Measurements from ENCODE around the gene PRKAA1. TPM values are rescaled to one million over a fixed set of nuclear protein-coding genes. Genes with fewer than 3 reads are reported as not detected.

PRKAA1 gene
- total and polyA plus RNA-seq, 2 of the 13 experiments (the other 11 are each of a cell fraction or from before 2014, with no cell fraction given), result 36.6 to 58.0 TPM

- TF ChIP-seq ZNF30 (CRISPR knock-in tag; IDR thresholded peaks at IDR 0.05) (no peak), ZBTB40 (IDR thresholded peaks at IDR 0.05) (no peak), ZBTB40 (CRISPR knock-in tag; IDR thresholded peaks at IDR 0.05) (0 out of 2 replicates have a peak, but pooled peaks have one; percentile 8), TOPORS (CRISPR knock-in tag; IDR thresholded peaks at IDR 0.05) (no peak), KAT8 (CRISPR knock-in tag; IDR thresholded peaks at IDR 0.05) (no peak), ZNF891 (CRISPR knock-in tag; IDR thresholded peaks at IDR 0.05) (no peak), MEF2D (CRISPR knock-in tag; IDR thresholded peaks at IDR 0.05) (no peak), RARA (CRISPR knock-in tag; IDR thresholded peaks at IDR 0.05) (no peak), MEIS1 (CRISPR knock-in tag; IDR thresholded peaks at IDR 0.05; ENCODE audit: borderline replicate concordance) (0 out of 2 replicates have a peak, but pooled peaks have one; percentile 3), DBP (CRISPR knock-in tag; IDR thresholded peaks at IDR 0.05; ENCODE audit: not compliant biosample characterization) (no peak), ZFY (CRISPR knock-in tag; IDR thresholded peaks at IDR 0.05) (no peak), KLF9 (CRISPR knock-in tag; IDR thresholded peaks at IDR 0.05; ENCODE audit: low read depth) (no peak), ARID5B (CRISPR knock-in tag; IDR thresholded peaks at IDR 0.05) (no peak), DMAP1 (CRISPR knock-in tag; IDR thresholded peaks at IDR 0.05) (no peak; the same call in 1 of the 2 replicates)
Measured at GRCh38 chr5:40797273-40798011, 732 bp downstream of the PRKAA1 start (continued).

Measured in HepG2 (cell line).